H1 (cell line): ENCODE data around the gene BIRC5. TPM values are rescaled to one million over a fixed set of nuclear protein-coding genes. Genes with fewer than 3 reads are reported as not detected.

ENCODE experiments used
- CTCF ChIA-PET: fragments of 300-600 bp; sonication (Branson Sonifier 250); formaldehyde crosslinking; loops from one replicate; lab custom pipeline; 2021; ENCODE audit not compliant: partially characterized antibody; lab: Charles Lee
- POLR2A ChIA-PET: fragments of 300-600 bp; sonication (Branson Sonifier 250); formaldehyde crosslinking; loops from one replicate; lab custom pipeline; 2021; ENCODE audit warnings: inconsistent platforms; ENCODE audit not compliant: partially characterized antibody; lab: Charles Lee
- DNase-seq, 2 experiments: peaks; one replicate each; pipeline versions ENCODE4 v3.0.0 to v3.0.0-alpha.2; 2010 to 2022; ENCODE audit warnings: low spot score in 2 of 2, low read depth in 1 of 2, mixed read lengths in 1 of 2
- FAIRE-seq: peaks from 2 replicates; lab custom pipeline; 2011; peaks lifted over from hg19 to GRCh38; lab: Jason Lieb, UNC
- H2AFZ ChIP-seq: 2 replicates; pipeline ENCODE4 v1.8.1; 2012; ENCODE audit warnings: low read length, inconsistent platforms
- H2AK5ac ChIP-seq: 2 replicates; pipeline ENCODE4 v1.6.1; 2013; ENCODE audit warnings: low read depth, low read length
- H2BK120ac ChIP-seq: replicated peaks from 2 replicates; pipeline ENCODE3; 2013; ENCODE audit warnings: low read depth, low read length, inconsistent platforms
- H2BK12ac ChIP-seq: 2 replicates; pipeline ENCODE4 v1.6.1; 2013; ENCODE audit warnings: low read depth, low read length
- H2BK15ac ChIP-seq: 2 replicates; pipeline ENCODE4 v1.6.1; 2013; ENCODE audit warnings: low read length
- H2BK20ac ChIP-seq: 2 replicates; pipeline ENCODE4 v1.6.1; 2013; ENCODE audit warnings: low read length
- H2BK5ac ChIP-seq: 2 replicates; pipeline ENCODE4 v1.6.1; 2013; ENCODE audit warnings: low read depth, low read length
- H3K14ac ChIP-seq: 2 replicates; pipeline ENCODE4 v1.6.1; 2013; ENCODE audit warnings: inconsistent platforms; ENCODE audit not compliant: insufficient read length
- H3K18ac ChIP-seq: 2 replicates; pipeline ENCODE4 v1.6.1; 2013; ENCODE audit warnings: low read length; ENCODE audit errors: extremely low read depth
- H3K23ac ChIP-seq: 2 replicates; pipeline ENCODE4 v1.6.1; 2013; ENCODE audit warnings: inconsistent platforms; ENCODE audit not compliant: insufficient read length
- H3K23me2 ChIP-seq: 2 replicates; pipeline ENCODE4 v1.6.1; 2013; ENCODE audit warnings: low read depth, low read length
- H3K27ac ChIP-seq: 2 replicates; pipeline ENCODE4 v1.6.1; 2011; ENCODE audit warnings: low read depth, low read length, inconsistent platforms
- H3K27me3 ChIP-seq, 4 experiments: replicated peaks in 1 of 4; 1 replicate in 1 of 4; 2 replicates in 3 of 4; pipeline versions ENCODE4 v1.6.1 to v1.8.1; 2011 to 2013; ENCODE audit warnings: low read length in 3 of 4, mild to moderate bottlenecking in 3 of 4, inconsistent platforms in 2 of 4, mixed read lengths in 2 of 4, moderate library complexity in 1 of 4; ENCODE audit not compliant: control insufficient read depth in 3 of 4, insufficient read depth in 3 of 4; ENCODE audit errors: extremely low read depth in 1 of 4
- H3K36me3 ChIP-seq, 4 experiments: 2 replicates each; pipeline versions ENCODE4 v1.6.1 to v1.8.1; 2011 to 2013; ENCODE audit warnings: mild to moderate bottlenecking in 4 of 4, low read length in 3 of 4, moderate library complexity in 2 of 4, control low read depth in 1 of 4, inconsistent platforms in 1 of 4; ENCODE audit not compliant: insufficient read depth in 4 of 4, control insufficient read depth in 2 of 4
- H3K4ac ChIP-seq: replicated peaks from 2 replicates; pipeline ENCODE3; 2013; ENCODE audit warnings: low read length, low read depth, mixed read lengths, inconsistent platforms; ENCODE audit not compliant: insufficient read length
- H3K4me1 ChIP-seq, 4 experiments: replicated peaks in 1 of 4; 1 replicate in 1 of 4; 2 replicates in 3 of 4; pipeline versions ENCODE4 v1.6.1 to v1.8.1; 2011 to 2013; ENCODE audit warnings: low read length in 3 of 4, inconsistent platforms in 2 of 4, mixed read lengths in 1 of 4; ENCODE audit not compliant: insufficient read depth in 4 of 4, control insufficient read depth in 3 of 4
- H3K4me2 ChIP-seq, 2 experiments: 2 replicates each; pipeline versions ENCODE4 v1.6.1 to v1.8.1; 2011 to 2013; ENCODE audit warnings: low read depth in 2 of 2, low read length in 2 of 2, control low read depth in 1 of 2, inconsistent platforms in 1 of 2, mild to moderate bottlenecking in 1 of 2; ENCODE audit not compliant: insufficient read depth in 1 of 2
- H3K4me3 ChIP-seq, 4 experiments: fragments of 200-600, 300-600 bp in 1 of 4; sonication (generic), shearing (Covaris generic), sonication (Bioruptor Twin) in 1 of 4; 2 replicates each; pipeline versions ENCODE4 v1.5.1 to v1.8.1; 2011 to 2016; ENCODE audit warnings: low read length in 4 of 4, low read depth in 3 of 4, control low read depth in 2 of 4, inconsistent platforms in 2 of 4, mild to moderate bottlenecking in 2 of 4, mixed read lengths in 1 of 4, moderate library complexity in 1 of 4; ENCODE audit not compliant: insufficient read depth in 2 of 4; ENCODE audit errors: extremely low read depth in 1 of 4
- H3K56ac ChIP-seq: replicated peaks from 2 replicates; pipeline ENCODE3; 2013; ENCODE audit warnings: low read depth, mild to moderate bottlenecking, mixed read lengths, low read length, inconsistent platforms; ENCODE audit not compliant: insufficient read length
- H3K79me1 ChIP-seq: 2 replicates; pipeline ENCODE4 v1.6.1; 2013; ENCODE audit warnings: low read depth, low read length, control low read depth
- H3K79me2 ChIP-seq, 2 experiments: 2 replicates each; pipeline versions ENCODE4 v1.6.1 to v1.8.1; 2012 to 2013; ENCODE audit warnings: low read length in 2 of 2, mild to moderate bottlenecking in 2 of 2, inconsistent platforms in 1 of 2; ENCODE audit not compliant: insufficient read depth in 2 of 2, control insufficient read depth in 1 of 2
- H3K9ac ChIP-seq, 4 experiments: replicated peaks in 1 of 4; 1 replicate in 1 of 4; 2 replicates in 3 of 4; pipeline versions ENCODE4 v1.6.1 to v1.8.1; 2011 to 2013; ENCODE audit warnings: low read depth in 3 of 4, low read length in 3 of 4, control low read depth in 2 of 4, mild to moderate bottlenecking in 2 of 4, moderate library complexity in 2 of 4, inconsistent platforms in 1 of 4; ENCODE audit errors: extremely low read depth in 1 of 4
- H3K9me3 ChIP-seq, 2 experiments: 2 replicates each; pipeline versions ENCODE4 v1.6.1 to v1.8.1; 2012 to 2013; ENCODE audit warnings: mild to moderate bottlenecking in 2 of 2, moderate library complexity in 2 of 2, control low read depth in 1 of 2, inconsistent platforms in 1 of 2, low read depth in 1 of 2, low read length in 1 of 2, mixed read lengths in 1 of 2; ENCODE audit not compliant: insufficient read depth in 2 of 2
- H4K20me1 ChIP-seq, 2 experiments: replicated peaks in 1 of 2; 2 replicates each; pipeline versions ENCODE3 to v1.8.1; 2011 to 2013; ENCODE audit warnings: inconsistent platforms in 2 of 2, low read length in 2 of 2, mild to moderate bottlenecking in 1 of 2; ENCODE audit not compliant: insufficient read depth in 2 of 2, control insufficient read depth in 1 of 2
- H4K5ac ChIP-seq: 2 replicates; pipeline ENCODE4 v1.6.1; 2013; ENCODE audit warnings: low read length, low read depth, mixed read lengths, inconsistent platforms; ENCODE audit not compliant: insufficient read length
- H4K8ac ChIP-seq: 2 replicates; pipeline ENCODE4 v1.8.0; 2013; ENCODE audit warnings: mild to moderate bottlenecking, moderate library complexity, low read length, inconsistent platforms; ENCODE audit not compliant: insufficient read depth; ENCODE audit errors: extremely low read depth
- H4K91ac ChIP-seq: replicated peaks from 2 replicates; pipeline ENCODE3; 2013; ENCODE audit warnings: low read length, mixed read lengths, inconsistent platforms; ENCODE audit not compliant: insufficient read length
- CTBP2 ChIP-seq: IDR thresholded peaks from 2 replicates; pipeline ENCODE4 v1.7.0; 2011; ENCODE audit warnings: borderline replicate concordance, mild to moderate bottlenecking, moderate library complexity, mixed read lengths, low read length; ENCODE audit not compliant: insufficient read depth, insufficient read length
- GTF2F1 ChIP-seq: IDR thresholded peaks from 2 replicates; pipeline ENCODE4 v1.6.1; 2012; ENCODE audit warnings: low read depth, low read length, improper control_type of control experiment, borderline replicate concordance
- POLR2A ChIP-seq, 2 experiments: IDR thresholded peaks; 1 replicate in 1 of 2; 2 replicates in 1 of 2; pipeline ENCODE4 v1.6.1; 2011; ENCODE audit warnings: low read depth in 2 of 2, low read length in 2 of 2, mild to moderate bottlenecking in 2 of 2; ENCODE audit errors: control extremely low read depth in 1 of 2
- POLR2AphosphoS5 ChIP-seq: IDR thresholded peaks from 2 replicates; pipeline ENCODE4 v1.6.1; 2011; ENCODE audit warnings: low read depth, low read length
- TEAD4 ChIP-seq: IDR thresholded peaks from 2 replicates; pipeline ENCODE4 v1.6.1; 2012; ENCODE audit warnings: low read depth, low read length, inconsistent platforms, mixed read lengths
- WGBS, 2 experiments: shearing (Covaris generic) in 1 of 2; methylation state at CpG; one replicate each; pipeline versions ENCODE4 v1.1.6 to v1.1.7; 2013 to 2015; ENCODE audit warnings: low lambda C conversion rate in 2 of 2, mixed read lengths in 2 of 2, inconsistent platforms in 1 of 2, low coverage in 1 of 2, missing lambda C conversion rate in 1 of 2; ENCODE audit not compliant: insufficient replicate concordance in 2 of 2, insufficient coverage in 1 of 2, insufficient read length in 1 of 2; ENCODE audit errors: extremely low coverage in 1 of 2, missing lambda C conversion rate in 1 of 2; 5-methylcytosine and 5-hydroxymethylcytosine counted together
- polyA plus RNA-seq, 7 experiments: library from polyadenylated mRNA; depleted of rRNA in 3 of 7; stranded (reverse) in 5 of 7; unstranded in 2 of 7; fragments of >200 nt in 5 of 7; fragments of 200-250 nt in 2 of 7; gene quantifications; 1 replicate in 5 of 7; 2 replicates in 1 of 7; 4 replicates in 1 of 7; pipeline versions ENCODE4 v1.2.1 to v1.2.3, GENCODE V29; 2011 to 2013; ENCODE audit warnings: missing spikeins in 2 of 7, mixed read lengths in 2 of 7
- total RNA-seq: library from RNA; stranded (reverse); fragmentation: NEBNext Ultra II Directional; extraction: Animal tissue kit (Norgen Biotek cat#: 25700); gene quantifications from 2 replicates; pipeline ENCODE4 v1.2.1, GENCODE V29; 2021
- TF ChIP-seq, protein P1 (sequence below), 3 experiments: IDR thresholded peaks; 1 replicate in 2 of 3; 2 replicates in 1 of 3; pipeline versions ENCODE4 v1.5.1 to v1.6.1; 2011; ENCODE audit warnings: low read length in 3 of 3, mild to moderate bottlenecking in 3 of 3, inconsistent platforms in 2 of 3, low read depth in 1 of 3, moderate library complexity in 1 of 3; ENCODE audit not compliant: insufficient read depth in 1 of 3; ENCODE audit errors: control extremely low read depth in 1 of 3

Gene BIRC5
- total and polyA plus RNA-seq, 2 of the 8 experiments (the other 6 are each of a cell fraction or from before 2014, with no cell fraction given) = 42.2 to 108 TPM

DNA sequence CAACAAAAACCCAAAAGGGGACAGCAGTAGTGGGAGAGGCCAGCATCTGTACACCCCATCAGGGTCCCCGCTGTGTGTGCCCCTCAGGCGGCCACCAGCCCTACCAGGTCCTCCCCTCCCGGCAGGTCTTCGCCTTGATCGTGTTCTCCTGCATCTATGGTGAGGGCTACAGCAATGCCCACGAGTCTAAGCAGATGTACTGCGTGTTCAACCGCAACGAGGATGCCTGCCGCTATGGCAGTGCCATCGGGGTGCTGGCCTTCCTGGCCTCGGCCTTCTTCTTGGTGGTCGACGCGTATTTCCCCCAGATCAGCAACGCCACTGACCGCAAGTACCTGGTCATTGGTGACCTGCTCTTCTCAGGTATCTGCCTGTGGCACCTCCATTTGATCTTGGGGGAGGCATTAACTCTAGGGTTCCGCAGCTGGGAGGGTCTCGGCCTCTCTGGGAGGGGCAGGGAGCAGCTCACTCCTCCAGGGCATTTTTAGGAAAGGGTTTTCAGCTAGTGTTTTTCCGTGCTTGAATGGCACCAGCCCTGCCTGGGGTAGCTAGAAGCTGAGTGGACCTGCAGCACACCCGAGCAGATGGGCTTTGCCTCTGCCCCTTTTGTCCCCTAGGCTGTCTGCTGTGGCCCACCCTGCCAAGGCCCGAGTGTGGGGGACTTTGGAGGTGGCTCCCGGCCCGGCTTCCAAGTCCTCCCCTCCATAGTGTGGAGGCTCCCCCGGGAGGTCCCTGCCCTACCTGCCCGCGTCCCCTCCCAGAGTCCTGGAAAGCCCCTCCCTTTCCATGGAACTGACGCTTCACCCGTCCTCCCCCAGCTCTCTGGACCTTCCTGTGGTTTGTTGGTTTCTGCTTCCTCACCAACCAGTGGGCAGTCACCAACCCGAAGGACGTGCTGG is 43.1 kb upstream of the BIRC5 start:
- no peak overlapping the region for H4K91ac ChIP-seq
- H3K23ac ChIP-seq = no peak overlapping the region
- no peak overlapping the region for H2AFZ ChIP-seq
- FAIRE-seq = no peak
- no peak overlapping the region for H3K4me3 ChIP-seq
- 89% methylated on average over 24 of the region's 31 CpGs; no CpG with 5 or more reads in 1 of the 2 experiments for WGBS, 2 experiments
- H3K14ac ChIP-seq = no peak overlapping the region
- no peak for TF ChIP-seq TEAD4
- no peak for TF ChIP-seq CTBP2
- TF ChIP-seq POLR2AphosphoS5 = peak; percentile 20
- peak in 1 of 2 experiments; percentile 21; a peak in 1 of 3 replicates for TF ChIP-seq POLR2A (IDR thresholded peaks at IDR 0.05; ENCODE audit: control extremely low read depth in 1 of 2, low read depth in 2 of 2, low read length in 2 of 2)
- no peak for TF ChIP-seq GTF2F1
- TF ChIP-seq, protein P1, sequence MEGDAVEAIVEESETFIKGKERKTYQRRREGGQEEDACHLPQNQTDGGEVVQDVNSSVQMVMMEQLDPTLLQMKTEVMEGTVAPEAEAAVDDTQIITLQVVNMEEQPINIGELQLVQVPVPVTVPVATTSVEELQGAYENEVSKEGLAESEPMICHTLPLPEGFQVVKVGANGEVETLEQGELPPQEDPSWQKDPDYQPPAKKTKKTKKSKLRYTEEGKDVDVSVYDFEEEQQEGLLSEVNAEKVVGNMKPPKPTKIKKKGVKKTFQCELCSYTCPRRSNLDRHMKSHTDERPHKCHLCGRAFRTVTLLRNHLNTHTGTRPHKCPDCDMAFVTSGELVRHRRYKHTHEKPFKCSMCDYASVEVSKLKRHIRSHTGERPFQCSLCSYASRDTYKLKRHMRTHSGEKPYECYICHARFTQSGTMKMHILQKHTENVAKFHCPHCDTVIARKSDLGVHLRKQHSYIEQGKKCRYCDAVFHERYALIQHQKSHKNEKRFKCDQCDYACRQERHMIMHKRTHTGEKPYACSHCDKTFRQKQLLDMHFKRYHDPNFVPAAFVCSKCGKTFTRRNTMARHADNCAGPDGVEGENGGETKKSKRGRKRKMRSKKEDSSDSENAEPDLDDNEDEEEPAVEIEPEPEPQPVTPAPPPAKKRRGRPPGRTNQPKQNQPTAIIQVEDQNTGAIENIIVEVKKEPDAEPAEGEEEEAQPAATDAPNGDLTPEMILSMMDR (IDR thresholded peaks at IDR 0.05; ENCODE audit: control extremely low read depth in 1 of 3, insufficient read depth in 1 of 3, low read depth in 1 of 3, low read length in 3 of 3) = no peak
- TF ChIP-seq, all 59 proteins: peak for 2
- H3K4me2 ChIP-seq = no peak overlapping the region
- ChIA-PET POLR2A (interaction anchor here (0.8 to 10.2 kb wide), 13 partner anchors 9 to 71 kb away, joined by 3 to 131 read pairs (median 6); partner anchors contain the start of genes AFMID and TK1), CTCF (interaction anchor here (0.6 to 10.0 kb wide), 6 partner anchors 15 to 585 kb away, joined by 3 to 87 read pairs (median 7); partner anchors contain the start of gene TK1)
- no peak overlapping the region for H2BK5ac ChIP-seq
- H4K20me1 ChIP-seq = peaks cover 15 to 16% of the 10 kb centered on the region in 2 experiments
- H2AK5ac ChIP-seq = no peak overlapping the region
- no peak overlapping the region for H2BK12ac ChIP-seq
- H3K18ac ChIP-seq = no peak overlapping the region
- H3K9ac ChIP-seq = no peak overlapping the region
- no peak overlapping the region for H3K56ac ChIP-seq
- H4K5ac ChIP-seq = no peak overlapping the region
- peak overlapping the region; percentile 16; the same call in 1 of the 2 replicates for H4K8ac ChIP-seq
- no peak overlapping the region for H2BK20ac ChIP-seq
- H3K27ac ChIP-seq = no peak overlapping the region; the same call in 1 of the 2 replicates
- no peaks in the 10 kb centered on the region for H3K9me3 ChIP-seq
- H3K79me2 ChIP-seq = no peaks in the 10 kb centered on the region
- no peak for DNase-seq
- H3K27me3 ChIP-seq = no peaks in the 10 kb centered on the region
- H3K79me1 ChIP-seq = peaks cover 6% of the 10 kb centered on the region
- H3K23me2 ChIP-seq = peaks cover 5% of the 10 kb centered on the region; the same call in 1 of the 2 replicates
- H3K36me3 ChIP-seq = peaks cover 7 to 31% (median 13%) of the 10 kb centered on the region in 4 experiments; a peak in 7 of 8 replicates
- H2BK120ac ChIP-seq = no peak overlapping the region
- H3K4me1 ChIP-seq = peaks cover 5 to 39% (median 19%) of the 10 kb centered on the region in 4 experiments
- no peak overlapping the region for H3K4ac ChIP-seq
- no peak overlapping the region for H2BK15ac ChIP-seq
